Measurements from ENCODE around the gene NR5A1.

Gene NR5A1

GRCh38 chr9:124490004-124490403 lies 17.2 kb downstream of the NR5A1 start:
- no peak for DNase-seq (ENCODE audit: low read depth)
- no peak overlapping the region for H3K4me3 ChIP-seq (ENCODE audit: low read depth, low read length)

GRCh38 chr9:124489222-124489621 lies 18.0 kb downstream of the NR5A1 start:
- DNase-seq (ENCODE audit: low read depth) = no peak
- TF ChIP-seq CTCF (IDR thresholded peaks at IDR 0.05; ENCODE audit: low read depth, low read length, missing control alignments) = no peak
- H3K4me3 ChIP-seq (ENCODE audit: low read depth, low read length) = no peak overlapping the region

More at GRCh38 chr9:124490004-124490403, 17.2 kb downstream of the NR5A1 start:
- TF ChIP-seq CTCF (IDR thresholded peaks at IDR 0.05; ENCODE audit: low read depth, low read length, missing control alignments) = no peak

GRCh38 chr9:124488641-124489210 lies 18.5 kb downstream of the NR5A1 start:
- TF ChIP-seq CTCF (IDR thresholded peaks at IDR 0.05; ENCODE audit: low read depth, low read length, missing control alignments) = no peak
- no peak for DNase-seq (ENCODE audit: low read depth)
- no peak overlapping the region for H3K4me3 ChIP-seq (ENCODE audit: low read depth, low read length)

GRCh38 chr9:124487260-124488182 lies 19.7 kb downstream of the NR5A1 start:
- DNase-seq (ENCODE audit: low read depth) = no peak
- TF ChIP-seq CTCF (IDR thresholded peaks at IDR 0.05; ENCODE audit: low read depth, low read length, missing control alignments) = no peak

GRCh38 chr9:124486778-124487259 lies 20.4 kb downstream of the NR5A1 start:
- H3K4me3 ChIP-seq (ENCODE audit: low read depth, low read length) = no peak overlapping the region
- DNase-seq (ENCODE audit: low read depth) = no peak
- TF ChIP-seq CTCF (IDR thresholded peaks at IDR 0.05; ENCODE audit: low read depth, low read length, missing control alignments) = no peak

More at GRCh38 chr9:124487260-124488182, 19.7 kb downstream of the NR5A1 start:
- no peak overlapping the region for H3K4me3 ChIP-seq (ENCODE audit: low read depth, low read length)

GRCh38 chr9:124485936-124486335 lies 21.3 kb downstream of the NR5A1 start:
- TF ChIP-seq CTCF (IDR thresholded peaks at IDR 0.05; ENCODE audit: low read depth, low read length, missing control alignments) = no peak
- DNase-seq (ENCODE audit: low read depth) = no peak
- no peak overlapping the region for H3K4me3 ChIP-seq (ENCODE audit: low read depth, low read length)
